ENCODE results near the gene SYNE2. TPM values are rescaled to one million over a fixed set of nuclear protein-coding genes. Genes with fewer than 3 reads are reported as not detected.
"Not testable (repeated sequence)": the region's sequence is repeated elsewhere in the genome, so short reads cannot be mapped to it uniquely, and the experiment has no call there.

Gene SYNE2
- total RNA-seq, 4 donors from 2014 or later, result 96.9 to 207 (median 182) TPM

- TF ChIP-seq POLR2A (IDR thresholded peaks at IDR 0.05) (no peak), CTCF (IDR thresholded peaks at IDR 0.05 in 4 of 5, conservative IDR thresholded peaks at IDR 0.05 in 1 of 5) (no peak)
- Histone ChIP-seq H3K9me3 (no peaks in the 10 kb centered on the region), H3K27me3 (no peaks in the 10 kb centered on the region), H3K36me3 (peaks cover 3 to 84% of the 10 kb centered on the region in 2 donors), H3K27ac (no peak overlapping the region), H3K4me1 (no peaks in the 10 kb centered on the region), H3K4me3 (no peak overlapping the region)
- in situ Hi-C loops (cut with MboI; ENCODE audit: low sequenced_read_pairs in 4 of 4) (loop anchor here in 3 of 4 donors (10.0 to 25.0 kb wide), 3 partner anchors 129 to 287 kb away; partner anchors contain the start of gene ESR2 (in 1 of the 3)), intact Hi-C loops (cut with DNase I; ENCODE audit: low total_unique reads) (no loop called here)
- DNase-seq (no peak), ATAC-seq (no peak)
Observed at GRCh38 chr14:64025479-64025878, 172.7 kb downstream of the SYNE2 start.

GRCh38 chr14:64026600-64026999 lies 173.8 kb downstream of the SYNE2 start:
- H3K36me3 ChIP-seq, result peaks cover 4 to 75% of the 10 kb centered on the region in 2 donors
- in situ Hi-C loops (cut with MboI; ENCODE audit: low sequenced_read_pairs in 4 of 4) (loop anchor here in 3 of 4 donors (10.0 to 25.0 kb wide), 3 partner anchors 128 to 286 kb away; partner anchors contain the start of gene ESR2 (in 1 of the 3)), intact Hi-C loops (cut with DNase I; ENCODE audit: low total_unique reads) (no loop called here)
- no peaks in the 10 kb centered on the region for H3K9me3 ChIP-seq
- H3K4me1 ChIP-seq, result no peaks in the 10 kb centered on the region
- TF ChIP-seq CTCF (IDR thresholded peaks at IDR 0.05 in 4 of 5, conservative IDR thresholded peaks at IDR 0.05 in 1 of 5), result no peak
- H3K4me3 ChIP-seq, result no peak overlapping the region
- ATAC-seq (no peak), DNase-seq (no peak)
- no peak overlapping the region for H3K27ac ChIP-seq
- H3K27me3 ChIP-seq, result no peaks in the 10 kb centered on the region

DNA sequence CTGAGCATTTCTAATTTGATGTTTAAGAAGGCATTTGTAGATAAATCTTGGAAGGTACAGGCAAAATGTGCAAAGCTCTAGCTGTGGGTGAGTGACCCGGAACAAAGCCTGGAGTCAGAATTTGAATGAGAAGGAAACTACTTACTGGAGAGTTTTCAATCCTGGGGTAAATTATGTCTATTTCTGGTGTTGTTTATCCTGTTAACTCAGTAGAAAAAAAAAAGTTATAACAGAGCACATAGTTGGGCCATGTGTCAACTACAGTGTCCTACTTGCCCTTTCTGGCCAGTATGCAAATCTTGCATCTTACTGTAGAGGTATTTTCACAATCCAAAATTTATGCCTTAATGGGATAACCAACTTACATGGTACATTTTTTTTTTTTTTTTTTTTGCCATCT lies 182.3 kb downstream of the SYNE2 start:
- Histone ChIP-seq H3K27me3 (no peaks in the 10 kb centered on the region), H3K4me3 (no peak overlapping the region), H3K9me3 (no peaks in the 10 kb centered on the region), H3K36me3 (peaks cover 2 to 10% of the 10 kb centered on the region in 2 donors), H3K27ac (no peak overlapping the region), H3K4me1 (peaks cover 0 to 5% of the 10 kb centered on the region in 2 donors)
- TF ChIP-seq POLR2A (IDR thresholded peaks at IDR 0.05) (no peak), CTCF (IDR thresholded peaks at IDR 0.05 in 4 of 5, conservative IDR thresholded peaks at IDR 0.05 in 1 of 5) (no peak)
- ATAC-seq (no peak), DNase-seq (no peak)
- intact Hi-C loops (cut with DNase I; ENCODE audit: low total_unique reads), result no loop called here
- in situ Hi-C loops (cut with MboI; ENCODE audit: low sequenced_read_pairs in 4 of 4), result loop anchor here in 3 of 4 donors (25.0 kb wide), 2 partner anchors 252 to 277 kb away; partner anchors contain the start of gene ESR2 (in 1 of the 3)

DNA sequence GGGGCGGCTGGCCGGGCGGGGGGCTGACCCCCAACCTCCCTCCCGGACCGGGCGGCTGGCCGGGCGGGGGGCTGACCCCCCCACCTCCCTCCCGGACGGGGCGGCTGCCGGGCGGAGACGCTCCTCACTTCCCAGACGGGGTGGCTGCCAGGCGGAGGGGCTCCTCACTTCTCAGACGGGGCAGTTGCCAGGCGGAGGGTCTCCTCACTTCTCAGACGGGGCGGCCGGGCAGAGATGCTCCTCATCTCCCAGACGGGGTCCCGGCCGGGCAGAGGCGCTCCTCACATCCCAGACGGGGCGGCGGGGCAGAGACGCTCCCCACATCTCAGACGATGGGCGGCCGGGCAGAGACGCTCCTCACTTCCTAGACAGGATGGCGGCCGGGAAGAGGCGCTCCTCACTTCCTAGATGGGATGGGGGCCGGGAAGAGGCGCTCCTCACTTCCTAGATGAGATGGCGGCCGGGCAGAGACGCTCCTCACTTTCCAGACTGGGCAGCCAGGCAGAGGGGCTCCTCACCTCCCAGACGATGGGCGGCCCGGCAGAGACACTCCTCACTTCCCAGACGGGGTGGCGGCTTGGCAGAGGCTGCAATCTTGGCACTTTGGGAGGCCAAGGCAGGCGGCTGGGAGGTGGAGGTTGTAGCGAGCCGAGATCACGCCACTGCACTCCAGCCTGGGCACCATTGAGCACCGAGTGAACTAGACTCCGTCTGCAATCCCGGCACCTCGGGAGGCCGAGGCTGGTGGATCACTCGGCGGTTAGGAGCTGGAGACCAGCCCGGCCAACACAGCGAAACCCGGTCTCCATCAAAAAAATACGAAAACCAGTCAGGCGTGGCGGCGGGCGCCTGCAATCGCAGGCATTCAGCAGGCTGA lies 185.3 kb downstream of the SYNE2 start:
- H3K9me3 ChIP-seq; H3K27me3 ChIP-seq; ATAC-seq; DNase-seq; H3K27ac ChIP-seq; H3K4me1 ChIP-seq; H3K4me3 ChIP-seq; intact Hi-C loops (cut with DNase I; ENCODE audit: low total_unique reads); H3K36me3 ChIP-seq: not testable (repeated sequence)
- in situ Hi-C loops (cut with MboI; ENCODE audit: low sequenced_read_pairs in 4 of 4), result loop anchor here in 3 of 4 donors (25.0 kb wide), 2 partner anchors 249 to 274 kb away; partner anchors contain the start of gene ESR2 (in 1 of the 3)

GRCh38 chr14:64038841-64039542 lies 186.2 kb downstream of the SYNE2 start:
- intact Hi-C loops (cut with DNase I; ENCODE audit: low total_unique reads), result no loop called here
- H3K27me3 ChIP-seq, result no peaks in the 10 kb centered on the region
- in situ Hi-C loops (cut with MboI; ENCODE audit: low sequenced_read_pairs in 4 of 4), result loop anchor here in 3 of 4 donors (25.0 kb wide), 2 partner anchors 248 to 273 kb away; partner anchors contain the start of gene ESR2 (in 1 of the 3)
- ATAC-seq, result no peak
- H3K36me3 ChIP-seq, result peaks cover 0 to 10% of the 10 kb centered on the region in 2 donors
- no peak for TF ChIP-seq CTCF (IDR thresholded peaks at IDR 0.05 in 4 of 5, conservative IDR thresholded peaks at IDR 0.05 in 1 of 5)
- TF ChIP-seq POLR2A (IDR thresholded peaks at IDR 0.05), result no peak
- peaks cover 0 to under 1% of the 10 kb centered on the region in 2 donors for H3K4me1 ChIP-seq
- no peak overlapping the region for H3K27ac ChIP-seq
- H3K9me3 ChIP-seq, result no peaks in the 10 kb centered on the region
- no peak for DNase-seq
- no peak overlapping the region for H3K4me3 ChIP-seq
